ENCODE data around the gene SPTBN1.

DNA sequence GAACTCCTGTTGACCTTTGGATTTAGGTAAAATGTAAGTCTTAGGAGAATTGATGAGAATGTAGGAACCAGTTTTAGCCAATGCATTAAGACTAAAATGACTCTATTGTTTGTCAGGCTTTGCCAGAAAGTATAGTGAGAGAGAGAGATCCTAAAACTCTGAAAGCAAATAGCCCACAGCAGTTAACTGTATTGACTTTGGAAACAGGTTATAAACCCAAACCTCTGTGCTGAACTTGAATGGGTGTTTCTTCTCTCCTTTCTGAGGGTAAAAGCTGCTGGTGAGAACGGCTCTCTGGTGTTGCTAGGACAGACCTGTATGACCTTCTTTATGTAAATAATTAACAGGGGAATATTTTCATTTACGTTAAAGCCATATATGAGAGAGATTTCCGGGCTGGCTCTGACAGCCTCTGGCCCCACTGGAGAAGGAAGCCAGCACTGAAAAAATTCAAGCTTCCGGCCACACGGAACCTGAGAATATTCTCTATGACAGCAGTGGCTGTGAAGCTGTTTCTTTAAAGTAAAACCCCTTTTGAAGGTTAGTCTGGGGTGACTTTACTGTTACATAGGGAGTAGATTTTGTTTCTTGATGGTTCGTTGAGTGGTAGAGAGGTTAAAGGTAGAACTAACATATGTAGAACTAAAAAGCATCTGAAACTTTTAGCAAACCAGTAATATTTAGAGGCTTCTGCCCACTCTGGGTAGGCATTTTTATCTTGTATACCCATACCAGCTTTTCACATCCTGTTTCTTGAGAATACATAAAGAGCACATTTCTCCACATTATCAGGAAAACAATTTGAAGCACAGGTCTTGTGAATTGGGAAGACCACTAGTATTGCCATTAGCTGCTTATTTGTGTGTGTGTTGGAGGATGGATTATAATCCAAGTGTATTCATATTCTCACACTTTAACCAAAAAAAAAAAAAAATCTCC, 123.8 kb downstream of the SPTBN1 start:
- TF ChIP-seq, protein P1, sequence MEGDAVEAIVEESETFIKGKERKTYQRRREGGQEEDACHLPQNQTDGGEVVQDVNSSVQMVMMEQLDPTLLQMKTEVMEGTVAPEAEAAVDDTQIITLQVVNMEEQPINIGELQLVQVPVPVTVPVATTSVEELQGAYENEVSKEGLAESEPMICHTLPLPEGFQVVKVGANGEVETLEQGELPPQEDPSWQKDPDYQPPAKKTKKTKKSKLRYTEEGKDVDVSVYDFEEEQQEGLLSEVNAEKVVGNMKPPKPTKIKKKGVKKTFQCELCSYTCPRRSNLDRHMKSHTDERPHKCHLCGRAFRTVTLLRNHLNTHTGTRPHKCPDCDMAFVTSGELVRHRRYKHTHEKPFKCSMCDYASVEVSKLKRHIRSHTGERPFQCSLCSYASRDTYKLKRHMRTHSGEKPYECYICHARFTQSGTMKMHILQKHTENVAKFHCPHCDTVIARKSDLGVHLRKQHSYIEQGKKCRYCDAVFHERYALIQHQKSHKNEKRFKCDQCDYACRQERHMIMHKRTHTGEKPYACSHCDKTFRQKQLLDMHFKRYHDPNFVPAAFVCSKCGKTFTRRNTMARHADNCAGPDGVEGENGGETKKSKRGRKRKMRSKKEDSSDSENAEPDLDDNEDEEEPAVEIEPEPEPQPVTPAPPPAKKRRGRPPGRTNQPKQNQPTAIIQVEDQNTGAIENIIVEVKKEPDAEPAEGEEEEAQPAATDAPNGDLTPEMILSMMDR (IDR thresholded peaks at IDR 0.05): no peak
- TF ChIP-seq POLR2A (IDR thresholded peaks at IDR 0.05): no peak

All from ovary (tissue), 3 donors.